GM23248 (cell line): ENCODE results near the gene SHROOM2. TPM values are rescaled to one million over a fixed set of nuclear protein-coding genes. Genes with fewer than 3 reads are reported as not detected.
"Not testable (repeated sequence)": the region's sequence is repeated elsewhere in the genome, so short reads cannot be mapped to it uniquely, and the experiment has no call there.

Experiments
- DNase-seq: peaks from one replicate; pipeline ENCODE4 v3.0.0-alpha.2; 2015
- H2AFZ ChIP-seq: fragments of 200-600 bp; sonication (generic); 2 replicates; pipeline ENCODE4 v1.6.1; 2016; ENCODE audit warnings: antibody characterized with exemption
- H3F3A ChIP-seq: fragments of 200-600 bp; sonication (generic); 2 replicates; pipeline ENCODE4 v1.6.1; 2016; ENCODE audit warnings: mild to moderate bottlenecking, antibody characterized with exemption, mixed run types; ENCODE audit not compliant: insufficient read depth
- H3K27ac ChIP-seq: fragments of 200-600 bp; sonication (generic); 2 replicates; pipeline ENCODE4 v1.5.1; 2016; ENCODE audit warnings: mild to moderate bottlenecking
- H3K27me3 ChIP-seq: fragments of 200-600 bp; sonication (generic); replicated peaks from 2 replicates; pipeline ENCODE4 v1.6.1; 2016; ENCODE audit warnings: mild to moderate bottlenecking; ENCODE audit not compliant: insufficient read depth
- H3K36me3 ChIP-seq: fragments of 200-600 bp; sonication (generic); 2 replicates; pipeline ENCODE4 v1.6.1; 2016; ENCODE audit warnings: low read depth, mild to moderate bottlenecking
- H3K4me1 ChIP-seq: fragments of 200-600 bp; sonication (generic); 2 replicates; pipeline ENCODE4 v1.6.1; 2016; ENCODE audit warnings: mild to moderate bottlenecking; ENCODE audit not compliant: insufficient read depth
- H3K4me2 ChIP-seq: fragments of 200-600 bp; sonication (generic); one replicate; pipeline ENCODE4 v1.6.1; 2016; ENCODE audit warnings: mild to moderate bottlenecking; ENCODE audit not compliant: unreplicated experiment
- H3K4me3 ChIP-seq: fragments of 200-600 bp; sonication (generic); 2 replicates; pipeline ENCODE4 v1.5.1; 2016; ENCODE audit warnings: mild to moderate bottlenecking
- H3K79me2 ChIP-seq: fragments of 200-600 bp; sonication (generic); 2 replicates; pipeline ENCODE4 v1.6.1; 2016; ENCODE audit warnings: mild to moderate bottlenecking; ENCODE audit not compliant: insufficient read depth
- H3K9ac ChIP-seq: fragments of 200-600 bp; sonication (generic); 2 replicates; pipeline ENCODE4 v1.6.1; 2016; ENCODE audit warnings: mild to moderate bottlenecking
- H3K9me2 ChIP-seq: fragments of 200-600 bp; sonication (generic); 2 replicates; pipeline ENCODE4 v1.6.1; 2016; ENCODE audit warnings: mixed run types, mild to moderate bottlenecking, moderate library complexity; ENCODE audit not compliant: insufficient read depth
- H3K9me3 ChIP-seq: fragments of 200-600 bp; sonication (generic); one replicate; pipeline ENCODE4 v1.6.1; 2017; ENCODE audit warnings: low read depth
- H4K20me1 ChIP-seq: fragments of 200-600 bp; sonication (generic); 2 replicates; pipeline ENCODE4 v1.6.0; 2016; ENCODE audit not compliant: insufficient read depth
- EZH2 ChIP-seq: fragments of 200-600 bp; sonication (generic); IDR thresholded peaks from 2 replicates; pipeline ENCODE4 v1.6.1; 2018; ENCODE audit warnings: antibody characterized with exemption, mild to moderate bottlenecking; ENCODE audit not compliant: insufficient read depth, poor library complexity, severe bottlenecking
- EZH2phosphoT487 ChIP-seq: fragments of 200-600 bp; sonication (generic); IDR thresholded peaks from 2 replicates; pipeline ENCODE4 v1.6.1; 2018; ENCODE audit warnings: antibody characterized with exemption, moderate library complexity, mild to moderate bottlenecking, low read depth; ENCODE audit not compliant: insufficient read depth
- WGBS, 2 experiments: methylation state at CpG; one replicate each; pipeline ENCODE4 v1.1.6; 2015 to 2017; ENCODE audit warnings: low lambda C conversion rate in 2 of 2, low coverage in 1 of 2; ENCODE audit errors: missing lambda C conversion rate in 2 of 2; 5-methylcytosine and 5-hydroxymethylcytosine counted together
- in situ Hi-C: fragments of 300-500 bp; cut with MboI; formaldehyde crosslinking; loops from 2 replicates; pipeline ENCODE4 v1.15.0; 2020
- polyA plus RNA-seq: library from polyadenylated mRNA; unstranded; fragments of >200 nt; fragmentation: Nextera tagmentation; extraction: Ambion mirVana; gene quantifications from 2 replicates; pipeline ENCODE4 v1.2.1, GENCODE V29; 2016
- total RNA-seq: library from RNA; depleted of rRNA; stranded (reverse); fragments of >200 nt; shearing (Covaris generic); gene quantifications from 2 replicates; pipeline ENCODE4 v1.2.3, GENCODE V29; 2014

SHROOM2 gene
- total and polyA plus RNA-seq, 2 experiments from 2014 or later = 0.22 to 0.63 TPM

- Histone ChIP-seq H3K9me2 (no peaks in the 10 kb centered on the region), H3K9ac (no peak within 1 kb of the TSS), H2AFZ (no peak within 1 kb of the TSS), H3F3A (no peaks in the 10 kb centered on the region), H3K9me3 (no peaks in the 10 kb centered on the region), H3K79me2 (no peaks in the 10 kb centered on the region), H3K4me2 (no peak within 1 kb of the TSS), H4K20me1 (no peaks in the 10 kb centered on the region), H3K27ac (no peak within 1 kb of the TSS), H3K27me3 (no peaks in the 10 kb centered on the region), H3K4me3 (no peak within 1 kb of the TSS), H3K36me3 (no peaks in the 10 kb centered on the region), H3K4me1 (no peaks in the 10 kb centered on the region)
- no peak for DNase-seq
- in situ Hi-C loops = no loop called here
- 66 to 100% methylated on average over 1 to 7 of the region's 26 CpGs for WGBS, 2 experiments
- TF ChIP-seq EZH2 = no peak
- TF ChIP-seq EZH2phosphoT487 = no peak
Observed at GRCh38 chrX:9765737-9766097, 20.5 kb upstream of the SHROOM2 start, which contains the start of gene GPR143. Gene GPR143 (minus strand): TSS chrX:9765847. CDS start chrX:9765817, 30 bp downstream.

GRCh38 chrX:9767375-9767774, 18.9 kb upstream of the SHROOM2 start:
- Histone ChIP-seq H3K4me1 (no peaks in the 10 kb centered on the region), H3F3A (no peaks in the 10 kb centered on the region), H3K4me2 (no peak overlapping the region), H3K9me3 (no peaks in the 10 kb centered on the region), H3K9me2 (no peaks in the 10 kb centered on the region), H3K9ac (no peak overlapping the region), H4K20me1 (no peaks in the 10 kb centered on the region), H3K4me3 (no peak overlapping the region), H3K36me3 (no peaks in the 10 kb centered on the region), H3K27ac (no peak overlapping the region), H3K79me2 (no peaks in the 10 kb centered on the region), H2AFZ (no peak overlapping the region), H3K27me3 (no peaks in the 10 kb centered on the region)
- no peak for DNase-seq
- no peak for TF ChIP-seq EZH2phosphoT487
- no peak for TF ChIP-seq EZH2
- WGBS, 2 experiments = 22 to 23% methylated on average over 6 of the region's 6 CpGs
- in situ Hi-C loops = no loop called here

GRCh38 chrX:9768321-9768839, 17.8 kb upstream of the SHROOM2 start:
- H3F3A ChIP-seq, H3K9ac ChIP-seq, H3K9me2 ChIP-seq, H3K27me3 ChIP-seq, H2AFZ ChIP-seq, H3K79me2 ChIP-seq, H3K4me1 ChIP-seq, H3K9me3 ChIP-seq, H3K27ac ChIP-seq, H3K4me2 ChIP-seq, H3K36me3 ChIP-seq, H3K4me3 ChIP-seq, H4K20me1 ChIP-seq, in situ Hi-C loops, DNase-seq: not testable (repeated sequence)
- 60 to 62% methylated on average over 4 to 5 of the region's 5 CpGs for WGBS, 2 experiments

GRCh38 chrX:9770319-9770718, 15.9 kb upstream of the SHROOM2 start:
- 18% methylated on average over 1 of the region's 1 CpG; no CpG with 5 or more reads in 1 of the 2 experiments for WGBS, 2 experiments
- Histone ChIP-seq H3K79me2 (no peaks in the 10 kb centered on the region), H3K36me3 (no peaks in the 10 kb centered on the region), H3K9me3 (no peaks in the 10 kb centered on the region), H3K9ac (no peak overlapping the region), H3K4me1 (no peaks in the 10 kb centered on the region), H3K4me2 (no peak overlapping the region), H3K9me2 (no peaks in the 10 kb centered on the region), H4K20me1 (no peaks in the 10 kb centered on the region), H3K27me3 (no peaks in the 10 kb centered on the region), H3K27ac (no peak overlapping the region), H3K4me3 (no peak overlapping the region), H2AFZ (no peak overlapping the region), H3F3A (no peaks in the 10 kb centered on the region)
- in situ Hi-C loops = no loop called here
- TF ChIP-seq EZH2 (no peak), EZH2phosphoT487 (no peak)
- DNase-seq = no peak

GRCh38 chrX:9772943-9773342, 13.3 kb upstream of the SHROOM2 start:
- Histone ChIP-seq H3F3A (no peaks in the 10 kb centered on the region), H3K27me3 (no peaks in the 10 kb centered on the region), H3K79me2 (no peaks in the 10 kb centered on the region), H2AFZ (no peak overlapping the region), H3K4me1 (no peaks in the 10 kb centered on the region), H4K20me1 (no peaks in the 10 kb centered on the region), H3K27ac (no peak overlapping the region), H3K9ac (no peak overlapping the region), H3K9me2 (no peaks in the 10 kb centered on the region), H3K9me3 (no peaks in the 10 kb centered on the region), H3K4me2 (no peak overlapping the region), H3K36me3 (no peaks in the 10 kb centered on the region), H3K4me3 (no peak overlapping the region)
- 57 to 67% methylated on average over 6 of the region's 6 CpGs for WGBS, 2 experiments
- DNase-seq = no peak
- TF ChIP-seq EZH2 (no peak), EZH2phosphoT487 (no peak)
- in situ Hi-C loops = no loop called here
